MM.1S (cell line): ENCODE data around the gene IL19.
A peak's percentile ranks its signal among the peaks of the same experiment; 100 is the strongest.

Experiments
- DNase-seq: peaks from one replicate; pipeline ENCODE4 v3.0.0-alpha.2; 2015
- H2AFZ ChIP-seq: fragments of 300-600 bp; sonication (generic); 2 replicates; pipeline ENCODE4 v1.6.0; 2016; ENCODE audit warnings: antibody characterized with exemption, low read length
- H3F3A ChIP-seq: fragments of 300-600 bp; sonication (generic); 2 replicates; pipeline ENCODE4 v1.6.1; 2016; ENCODE audit warnings: mild to moderate bottlenecking, antibody characterized with exemption, low read length, moderate library complexity, mixed read lengths; ENCODE audit not compliant: insufficient read depth
- H3K27ac ChIP-seq: fragments of 300-600 bp; sonication (generic); 2 replicates; pipeline ENCODE4 v1.5.1; 2016; ENCODE audit warnings: mild to moderate bottlenecking, low read length
- H3K27me3 ChIP-seq: fragments of 300-600 bp; sonication (generic); replicated peaks from 2 replicates; pipeline ENCODE4 v1.6.0; 2016; ENCODE audit warnings: low read length; ENCODE audit not compliant: insufficient read depth
- H3K36me3 ChIP-seq: fragments of 300-600 bp; sonication (generic); replicated peaks from 2 replicates; pipeline ENCODE4 v1.6.1; 2016; ENCODE audit warnings: mild to moderate bottlenecking, low read length, mixed read lengths; ENCODE audit not compliant: insufficient read depth
- H3K4me1 ChIP-seq: fragments of 300-600 bp; sonication (generic); 2 replicates; pipeline ENCODE4 v1.6.1; 2016; ENCODE audit warnings: low read length, mixed read lengths
- H3K4me2 ChIP-seq: fragments of 300-600 bp; sonication (generic); 2 replicates; pipeline ENCODE4 v1.6.0; 2016; ENCODE audit warnings: low read depth, low read length
- H3K4me3 ChIP-seq: fragments of 300-600 bp; sonication (generic); 2 replicates; pipeline ENCODE4 v1.5.1; 2016; ENCODE audit warnings: low read length, mixed read lengths
- H3K79me2 ChIP-seq: fragments of 300-600 bp; sonication (generic); 2 replicates; pipeline ENCODE4 v1.6.1; 2016; ENCODE audit warnings: mixed run types, low read length, mixed read lengths
- H3K9ac ChIP-seq: fragments of 300-600 bp; sonication (generic); 2 replicates; pipeline ENCODE4 v1.6.1; 2016; ENCODE audit warnings: low read length, mixed read lengths
- H3K9me2 ChIP-seq: fragments of 300-600 bp; sonication (generic); replicated peaks from 2 replicates; pipeline ENCODE4 v1.6.1; 2016; ENCODE audit warnings: mild to moderate bottlenecking, low read length, mixed read lengths; ENCODE audit not compliant: insufficient read depth
- H3K9me3 ChIP-seq: fragments of 300-600 bp; sonication (generic); replicated peaks from 2 replicates; pipeline ENCODE4 v1.6.1; 2016; ENCODE audit warnings: mild to moderate bottlenecking, low read length, mixed read lengths; ENCODE audit not compliant: insufficient read depth
- H4K20me1 ChIP-seq: fragments of 300-600 bp; sonication (generic); 2 replicates; pipeline ENCODE4 v1.6.1; 2016; ENCODE audit warnings: mild to moderate bottlenecking, low read length, moderate library complexity, mixed read lengths; ENCODE audit not compliant: insufficient read depth
- CTCF ChIP-seq: fragments of 300-600 bp; sonication (generic); IDR thresholded peaks from 2 replicates; pipeline ENCODE4 v1.5.1; 2016; ENCODE audit warnings: antibody characterized with exemption, low read length, mixed read lengths
- EZH2 ChIP-seq: fragments of 300-600 bp; sonication (generic); optimal IDR thresholded peaks from 2 replicates; pipeline ENCODE3; 2017; ENCODE audit warnings: low read depth, mild to moderate bottlenecking, antibody characterized with exemption, low read length, mixed read lengths
- EZH2phosphoT487 ChIP-seq: fragments of 300-600 bp; sonication (generic); IDR thresholded peaks from 2 replicates; pipeline ENCODE4 v1.6.1; 2018; ENCODE audit warnings: antibody characterized with exemption, low read length

The IL19 gene

DNA sequence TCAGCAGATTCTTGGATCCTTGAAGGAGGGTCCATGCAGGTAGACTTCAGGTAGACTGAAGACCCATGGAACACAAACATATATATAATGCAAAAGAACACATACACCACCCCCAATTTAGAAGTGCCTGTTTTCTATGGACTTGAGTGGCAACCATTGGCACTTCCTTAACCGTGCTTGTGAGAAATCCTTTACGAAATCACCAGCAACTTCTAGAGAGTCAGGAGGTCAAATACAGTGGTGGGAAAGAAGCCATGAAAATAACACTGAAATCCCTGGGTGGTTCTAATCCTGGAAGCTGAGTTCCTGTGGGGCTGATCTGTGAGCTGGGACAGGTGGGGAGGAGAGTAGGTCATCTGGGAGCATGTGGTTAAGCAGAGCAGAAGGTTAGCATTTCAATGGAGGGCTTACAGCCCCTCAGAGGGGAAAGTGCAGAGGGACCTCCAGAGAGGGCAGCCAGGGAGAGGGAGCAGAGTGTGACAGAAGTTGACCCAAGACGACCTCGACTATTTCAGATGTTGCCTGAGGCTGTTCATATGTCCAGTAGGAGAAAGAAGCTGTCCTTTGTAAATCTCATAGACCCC is 14.7 kb downstream of the IL19 start:
- Histone ChIP-seq H3K27ac (peak overlapping the region; percentile 88; the same call in 1 of the 2 replicates), H3F3A (peaks cover 16% of the 10 kb centered on the region), H2AFZ (no peak overlapping the region), H3K4me1 (peaks cover 36% of the 10 kb centered on the region), H3K36me3 (no peaks in the 10 kb centered on the region), H3K27me3 (no peaks in the 10 kb centered on the region), H3K9me2 (no peaks in the 10 kb centered on the region), H3K9ac (no peak overlapping the region), H3K79me2 (no peaks in the 10 kb centered on the region), H3K4me3 (no peak overlapping the region), H4K20me1 (no peaks in the 10 kb centered on the region), H3K9me3 (no peaks in the 10 kb centered on the region), H3K4me2 (no peak overlapping the region; the same call in 1 of the 2 replicates)
- DNase-seq: no peak
- TF ChIP-seq CTCF: no peak
- TF ChIP-seq EZH2phosphoT487: no peak
- TF ChIP-seq EZH2: no peak

DNA sequence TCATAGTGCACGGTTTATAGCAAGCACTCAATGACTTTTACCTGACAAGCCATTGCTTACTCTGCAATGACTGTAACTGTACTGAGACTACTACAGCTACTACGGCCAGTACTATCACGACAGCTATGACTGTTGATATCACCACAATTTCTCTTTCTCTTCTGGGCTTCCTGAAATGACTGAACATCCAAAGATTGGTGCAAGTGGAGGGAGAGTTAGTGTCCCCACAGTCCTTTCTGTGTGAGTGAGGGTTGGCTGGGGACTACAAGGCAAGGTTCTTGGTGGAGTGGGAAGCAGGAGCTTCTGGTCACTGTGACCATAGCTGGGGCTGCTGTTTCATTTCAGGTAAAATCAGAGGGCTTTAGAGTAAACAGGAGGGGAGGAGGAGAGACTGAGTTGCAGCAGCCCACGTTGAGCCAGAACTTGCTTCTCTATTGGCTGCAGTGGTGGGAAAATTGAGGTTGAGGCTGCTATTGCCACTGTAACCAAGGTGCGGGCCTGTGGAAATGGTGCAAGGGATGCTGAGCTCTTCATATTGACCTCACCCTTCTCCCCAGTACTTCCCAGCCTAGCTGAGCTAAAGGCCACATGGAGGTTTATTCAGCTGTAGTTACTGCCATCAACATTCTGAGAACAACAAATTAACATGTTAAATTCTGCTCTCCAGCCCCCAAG is 15.8 kb downstream of the IL19 start:
- H3K9me2 ChIP-seq: no peaks in the 10 kb centered on the region
- H3K4me1 ChIP-seq: peaks cover 45% of the 10 kb centered on the region
- DNase-seq: no peak
- H4K20me1 ChIP-seq: no peaks in the 10 kb centered on the region
- no peaks in the 10 kb centered on the region for H3K36me3 ChIP-seq
- H3K27ac ChIP-seq: no peak overlapping the region
- H3K9ac ChIP-seq: no peak overlapping the region
- H2AFZ ChIP-seq: no peak overlapping the region
- H3K9me3 ChIP-seq: no peaks in the 10 kb centered on the region
- no peaks in the 10 kb centered on the region for H3K27me3 ChIP-seq
- peaks cover 16% of the 10 kb centered on the region for H3F3A ChIP-seq
- TF ChIP-seq EZH2phosphoT487 (no peak), EZH2 (no peak), CTCF (no peak)
- H3K4me3 ChIP-seq: no peak overlapping the region
- H3K79me2 ChIP-seq: no peaks in the 10 kb centered on the region
- H3K4me2 ChIP-seq: no peak overlapping the region

DNA sequence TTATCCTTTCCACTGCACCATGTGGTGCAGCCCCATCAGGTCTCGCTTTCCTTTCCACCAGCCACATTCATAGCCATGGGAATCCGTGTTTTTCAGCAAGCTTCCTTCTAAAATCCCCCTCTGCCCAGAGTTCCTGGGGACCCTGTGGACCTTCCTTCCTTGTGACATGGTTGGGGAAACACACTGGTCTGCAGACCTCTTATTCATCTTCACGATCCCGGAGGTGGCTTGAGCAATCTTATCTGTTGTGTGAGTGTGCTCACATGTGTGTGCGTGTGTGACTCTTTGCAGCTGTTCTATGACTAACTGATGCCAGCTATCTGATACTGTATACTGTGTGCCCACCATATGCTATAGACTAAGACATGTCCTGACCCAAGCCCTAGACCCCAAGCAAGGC is 17.3 kb downstream of the IL19 start:
- H3F3A ChIP-seq: peaks cover 19% of the 10 kb centered on the region
- H3K9ac ChIP-seq: no peak overlapping the region
- no peaks in the 10 kb centered on the region for H3K9me3 ChIP-seq
- H3K27me3 ChIP-seq: no peaks in the 10 kb centered on the region
- no peaks in the 10 kb centered on the region for H4K20me1 ChIP-seq
- H3K4me1 ChIP-seq: peaks cover 45% of the 10 kb centered on the region
- no peaks in the 10 kb centered on the region for H3K9me2 ChIP-seq
- H3K4me2 ChIP-seq: no peak overlapping the region
- H3K79me2 ChIP-seq: no peaks in the 10 kb centered on the region
- TF ChIP-seq CTCF: no peak
- no peak for TF ChIP-seq EZH2phosphoT487
- TF ChIP-seq EZH2: no peak
- H3K27ac ChIP-seq: no peak overlapping the region
- no peaks in the 10 kb centered on the region for H3K36me3 ChIP-seq
- no peak overlapping the region for H3K4me3 ChIP-seq
- no peak overlapping the region for H2AFZ ChIP-seq
- no peak for DNase-seq
